ENCODE results near the gene POLR2B.

Gene POLR2B

DNA sequence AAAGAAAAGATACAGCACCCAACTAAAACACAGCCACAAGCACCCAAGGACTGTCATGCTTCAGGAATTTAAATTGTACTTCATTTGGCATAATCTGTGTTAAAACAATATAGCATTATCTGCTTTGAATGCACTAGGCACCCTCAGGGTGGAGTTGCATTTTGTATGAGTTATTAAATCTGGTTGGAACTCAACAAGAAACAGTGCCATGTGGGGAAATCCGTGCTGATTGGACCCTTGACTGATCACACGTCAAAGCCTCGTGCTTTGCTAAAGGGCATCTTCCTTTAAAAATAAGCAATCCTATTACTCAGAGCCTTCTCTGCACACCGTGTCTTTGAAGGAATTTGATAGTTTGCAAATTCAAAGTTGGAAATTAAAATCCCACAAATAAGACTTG lies 96.0 kb downstream of the POLR2B start:
- no peaks in the 10 kb centered on the region for H3K27me3 ChIP-seq (ENCODE audit: control insufficient read depth, insufficient read depth, low read length)
- H3K4me3 ChIP-seq (ENCODE audit: low read depth, low read length) = no peak overlapping the region
- no peaks in the 10 kb centered on the region for H3K36me3 ChIP-seq (ENCODE audit: control insufficient read depth, insufficient read depth, low read length)
- no peaks in the 10 kb centered on the region for H3K9me3 ChIP-seq (ENCODE audit: control insufficient read depth, insufficient read depth, low read length)
- no peak overlapping the region for H3K9ac ChIP-seq (ENCODE audit: low read depth, low read length)
- peaks cover 14% of the 10 kb centered on the region for H3K4me1 ChIP-seq (ENCODE audit: control insufficient read depth, insufficient read depth, low read length)

DNA sequence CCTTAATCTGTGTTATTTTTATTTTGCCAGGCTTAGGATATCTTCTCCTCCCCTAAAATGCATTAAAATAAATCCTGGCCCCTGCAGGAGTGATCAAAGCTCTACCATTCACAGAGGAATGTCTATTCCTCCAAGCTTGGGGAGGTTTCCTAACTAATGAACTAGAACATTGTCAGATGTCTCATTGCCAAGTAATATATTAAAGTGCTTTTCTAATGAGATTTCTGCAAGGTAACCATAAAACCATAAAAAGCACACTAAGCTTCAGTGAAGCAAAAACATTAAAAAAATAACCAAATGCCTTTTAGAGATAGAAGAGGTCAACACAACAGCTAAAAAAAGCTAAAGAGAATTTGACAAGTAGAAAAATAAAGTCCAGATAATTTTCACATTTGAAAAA lies 96.7 kb downstream of the POLR2B start:
- H3K9ac ChIP-seq (ENCODE audit: low read depth, low read length) = no peak overlapping the region
- H3K4me3 ChIP-seq (ENCODE audit: low read depth, low read length) = no peak overlapping the region
- no peaks in the 10 kb centered on the region for H3K27me3 ChIP-seq (ENCODE audit: control insufficient read depth, insufficient read depth, low read length)
- no peaks in the 10 kb centered on the region for H3K36me3 ChIP-seq (ENCODE audit: control insufficient read depth, insufficient read depth, low read length)
- H3K9me3 ChIP-seq (ENCODE audit: control insufficient read depth, insufficient read depth, low read length) = no peaks in the 10 kb centered on the region
- peaks cover 14% of the 10 kb centered on the region for H3K4me1 ChIP-seq (ENCODE audit: control insufficient read depth, insufficient read depth, low read length)

DNA sequence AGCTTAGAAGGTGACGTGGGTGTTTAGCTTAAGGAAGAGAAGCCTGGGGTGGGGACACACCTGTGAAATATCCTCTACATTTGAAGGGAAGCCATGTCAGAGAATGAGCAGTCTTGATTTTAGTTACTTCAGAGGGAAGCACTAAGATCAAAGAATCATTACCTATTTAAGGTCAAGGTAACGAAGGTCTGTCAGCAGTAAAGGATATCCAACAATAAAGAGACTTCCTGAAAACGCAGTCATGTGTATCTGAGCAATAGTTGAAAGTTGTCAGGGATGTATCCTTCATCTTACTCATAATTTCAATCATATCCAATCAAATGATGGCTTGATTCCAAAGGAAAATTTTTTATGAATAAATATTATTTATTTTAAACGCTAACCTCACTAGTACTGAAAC lies 98.0 kb downstream of the POLR2B start:
- H3K36me3 ChIP-seq (ENCODE audit: control insufficient read depth, insufficient read depth, low read length) = no peaks in the 10 kb centered on the region

DNA sequence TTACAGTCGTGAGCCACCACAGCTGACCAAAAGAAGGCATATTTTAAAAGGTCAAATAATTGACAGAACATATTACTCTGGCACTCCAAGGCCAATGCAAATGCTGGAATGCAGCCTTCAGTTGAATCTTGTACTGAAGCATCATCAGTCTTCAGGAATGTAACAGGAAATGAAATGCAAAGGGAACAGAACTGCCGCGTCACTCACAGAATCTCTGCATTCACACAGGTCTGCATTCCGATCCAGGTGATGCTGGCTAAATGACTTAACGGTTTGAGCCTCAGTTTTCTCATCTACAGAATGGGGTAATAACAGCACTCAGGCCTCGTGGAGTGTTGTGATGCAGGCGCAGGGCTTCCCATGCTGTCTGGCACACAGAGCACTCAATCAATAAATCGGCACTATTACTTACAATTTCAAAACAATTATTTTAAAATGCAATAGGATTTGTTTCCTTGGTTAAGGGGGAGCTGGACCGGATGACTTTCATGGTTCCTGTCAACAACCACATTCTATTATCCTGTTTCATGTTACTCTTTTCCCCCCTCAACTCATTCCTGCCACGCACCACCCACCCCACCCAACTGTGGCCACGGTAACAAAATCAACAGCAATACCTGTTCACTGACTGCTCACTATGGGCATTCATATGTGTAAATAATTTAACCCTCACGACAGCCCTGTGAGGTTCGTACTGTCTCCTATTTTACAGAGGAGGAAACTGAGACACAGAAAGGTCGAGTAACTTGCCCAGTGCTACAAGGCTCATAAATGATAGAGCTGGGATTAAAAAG lies 99.1 kb downstream of the POLR2B start:
- no peaks in the 10 kb centered on the region for H3K36me3 ChIP-seq (ENCODE audit: control insufficient read depth, insufficient read depth, low read length)
- H3K4me3 ChIP-seq (ENCODE audit: low read depth, low read length) = no peak overlapping the region
- peaks cover 14% of the 10 kb centered on the region for H3K4me1 ChIP-seq (ENCODE audit: control insufficient read depth, insufficient read depth, low read length)
- H3K9ac ChIP-seq (ENCODE audit: low read depth, low read length) = no peak overlapping the region
- H3K9me3 ChIP-seq (ENCODE audit: control insufficient read depth, insufficient read depth, low read length) = no peaks in the 10 kb centered on the region
- no peaks in the 10 kb centered on the region for H3K27me3 ChIP-seq (ENCODE audit: control insufficient read depth, insufficient read depth, low read length)

More for the DNA sequence above, 98.0 kb downstream of the POLR2B start:
- no peaks in the 10 kb centered on the region for H3K27me3 ChIP-seq (ENCODE audit: control insufficient read depth, insufficient read depth, low read length)
- H3K9ac ChIP-seq (ENCODE audit: low read depth, low read length) = no peak overlapping the region
- H3K4me1 ChIP-seq (ENCODE audit: control insufficient read depth, insufficient read depth, low read length) = peaks cover 14% of the 10 kb centered on the region
- no peaks in the 10 kb centered on the region for H3K9me3 ChIP-seq (ENCODE audit: control insufficient read depth, insufficient read depth, low read length)
- no peak overlapping the region for H3K4me3 ChIP-seq (ENCODE audit: low read depth, low read length)

DNA sequence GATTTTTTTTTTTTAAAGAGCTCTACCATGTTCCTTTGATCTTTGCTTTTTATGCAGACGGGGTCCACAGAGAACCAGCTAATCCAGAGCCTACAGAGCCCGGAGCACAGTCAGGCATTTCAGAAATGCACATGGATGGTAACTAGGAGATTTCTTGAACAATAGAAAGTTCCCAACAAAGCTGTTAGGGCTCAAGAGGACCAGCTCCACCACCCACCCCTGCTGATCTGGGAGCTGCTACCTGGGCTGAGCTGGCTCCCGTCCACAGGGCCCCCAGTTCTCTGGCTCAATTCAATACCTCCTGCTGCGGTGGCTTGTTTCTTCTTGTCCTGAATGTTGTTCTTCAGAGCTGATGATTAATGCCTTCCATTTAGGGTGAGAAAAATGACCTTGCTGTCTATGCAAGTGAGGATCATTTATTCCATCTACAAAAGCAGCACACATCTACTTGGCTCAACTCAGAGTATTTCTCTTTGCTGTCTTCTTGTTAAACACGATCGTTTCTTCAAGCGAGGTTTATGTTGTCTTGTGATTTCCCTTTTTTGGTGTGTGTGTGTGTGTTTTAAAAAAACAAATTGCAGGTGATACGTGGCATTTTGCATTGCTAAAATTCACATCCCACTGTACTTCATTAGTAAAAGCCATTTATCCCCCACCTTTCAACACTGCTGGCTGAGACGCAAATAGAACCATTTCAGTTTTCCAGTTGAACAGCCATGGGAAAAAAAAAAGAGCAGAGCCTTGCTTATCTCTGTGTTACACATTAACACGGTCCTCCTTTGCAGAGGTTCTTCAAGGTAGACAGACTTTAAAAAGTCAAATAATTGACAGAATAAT lies 100.2 kb downstream of the POLR2B start:
- peaks cover 14% of the 10 kb centered on the region for H3K4me1 ChIP-seq (ENCODE audit: control insufficient read depth, insufficient read depth, low read length)
- H3K36me3 ChIP-seq (ENCODE audit: control insufficient read depth, insufficient read depth, low read length) = no peaks in the 10 kb centered on the region
- H3K4me3 ChIP-seq (ENCODE audit: low read depth, low read length) = no peak overlapping the region
- H3K27me3 ChIP-seq (ENCODE audit: control insufficient read depth, insufficient read depth, low read length) = no peaks in the 10 kb centered on the region
- no peak overlapping the region for H3K9ac ChIP-seq (ENCODE audit: low read depth, low read length)
- H3K9me3 ChIP-seq (ENCODE audit: control insufficient read depth, insufficient read depth, low read length) = no peaks in the 10 kb centered on the region

Measured in iPS-15b (cell line).